ENCODE data around the gene AP1G1.
"Not testable (repeated sequence)": the region's sequence is repeated elsewhere in the genome, so short reads cannot be mapped to it uniquely, and the experiment has no call there.

Gene AP1G1

GRCh38 chr16:71807905-71808592 is 585 bp downstream of the AP1G1 start:
- peaks cover 40% of the 10 kb centered on the region for H3K36me3 ChIP-seq (ENCODE audit: insufficient read depth, insufficient read length, low read length)
- TF ChIP-seq ZNF274 (IDR thresholded peaks at IDR 0.05; ENCODE audit: low read depth, low read length), result no peak
- TF ChIP-seq SUZ12 (IDR thresholded peaks at IDR 0.05; ENCODE audit: extremely low read depth, insufficient read depth, insufficient read length), result no peak

DNA sequence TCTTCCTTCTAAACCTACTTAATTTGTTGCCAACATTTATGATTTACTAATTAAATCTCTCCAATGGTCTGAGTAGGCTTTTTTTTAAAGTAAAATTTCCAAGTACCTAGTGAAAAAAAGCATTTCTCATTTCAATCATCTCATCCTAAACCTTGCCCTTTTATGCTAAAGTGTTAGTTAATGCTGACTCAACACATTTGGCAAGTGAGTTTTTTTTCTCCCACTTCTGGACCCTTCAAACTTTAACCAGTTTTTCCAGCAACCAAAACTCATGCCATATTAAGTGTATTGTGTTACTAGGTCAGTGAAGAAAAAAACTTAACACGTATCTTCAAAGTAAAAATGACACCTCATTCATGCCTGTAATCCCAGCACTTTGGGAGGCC is 5.3 kb downstream of the AP1G1 start:
- H3K9me3 ChIP-seq (ENCODE audit: insufficient read depth, low read length), result no peaks in the 10 kb centered on the region
- TF ChIP-seq SUZ12 (IDR thresholded peaks at IDR 0.05; ENCODE audit: extremely low read depth, insufficient read depth, insufficient read length) (no peak), ZNF274 (IDR thresholded peaks at IDR 0.05; ENCODE audit: low read depth, low read length) (no peak), YY1 (IDR thresholded peaks at IDR 0.05; ENCODE audit: insufficient read depth, insufficient read length) (no peak)
- DNase-seq (ENCODE audit: low read depth, low spot score), result no peak
- no peaks in the 10 kb centered on the region for H3K4me1 ChIP-seq (ENCODE audit: insufficient read depth, insufficient read length)
- H3K9ac ChIP-seq (ENCODE audit: insufficient read length, low read depth), result no peak overlapping the region
- no peaks in the 10 kb centered on the region for H3K27me3 ChIP-seq (ENCODE audit: insufficient read depth, insufficient read length)
- H3K36me3 ChIP-seq (ENCODE audit: insufficient read depth, insufficient read length, low read length), result peaks cover 64% of the 10 kb centered on the region
- H3K4me3 ChIP-seq (ENCODE audit: insufficient read length, low read depth), result no peak overlapping the region

More at GRCh38 chr16:71807905-71808592, 585 bp downstream of the AP1G1 start:
- Histone ChIP-seq H3K4me1 (ENCODE audit: insufficient read depth, insufficient read length) (no peaks in the 10 kb centered on the region), H3K27me3 (ENCODE audit: insufficient read depth, insufficient read length) (no peaks in the 10 kb centered on the region), H3K9me3 (ENCODE audit: insufficient read depth, low read length) (no peaks in the 10 kb centered on the region), H3K4me3 (ENCODE audit: insufficient read length, low read depth) (peak overlapping the region; percentile 95), H3K9ac (ENCODE audit: insufficient read length, low read depth) (peak overlapping the region; percentile 96)
- DNase-seq (ENCODE audit: low read depth, low spot score), result no peak

DNA sequence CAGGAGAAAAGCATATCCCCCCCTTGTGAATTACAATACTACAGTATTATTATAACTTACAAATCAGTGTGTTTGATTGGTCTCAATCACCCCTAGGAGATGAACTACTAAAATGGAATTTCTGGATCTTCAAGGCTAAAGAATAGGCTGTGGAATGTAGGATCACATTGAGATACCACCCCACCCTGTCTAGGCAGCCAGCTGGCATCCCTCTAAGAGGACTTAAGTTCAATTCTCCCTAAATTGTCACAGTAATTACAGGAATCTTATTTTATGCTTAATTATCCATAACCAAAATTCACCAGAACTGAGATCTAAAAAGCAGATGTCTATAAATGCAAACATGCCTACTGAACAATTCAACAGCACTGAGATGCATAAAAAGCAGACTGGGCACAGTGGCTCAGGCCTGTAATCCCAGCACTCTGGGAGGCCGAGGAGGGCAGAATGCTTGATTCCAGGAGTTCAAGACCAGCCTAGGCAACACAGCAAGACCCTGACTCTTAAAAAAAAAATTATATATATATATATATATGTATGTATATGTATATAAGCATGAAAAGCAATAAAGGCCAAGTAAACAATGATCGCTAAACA is 12.0 kb downstream of the AP1G1 start:
- Histone ChIP-seq H3K4me3 (ENCODE audit: insufficient read length, low read depth) (no peak overlapping the region), H3K4me1 (ENCODE audit: insufficient read depth, insufficient read length) (no peaks in the 10 kb centered on the region), H3K9ac (ENCODE audit: insufficient read length, low read depth) (no peak overlapping the region), H3K9me3 (ENCODE audit: insufficient read depth, low read length) (no peaks in the 10 kb centered on the region), H3K27me3 (ENCODE audit: insufficient read depth, insufficient read length) (no peaks in the 10 kb centered on the region), H3K36me3 (ENCODE audit: insufficient read depth, insufficient read length, low read length) (peaks cover 38% of the 10 kb centered on the region)
- no peak for DNase-seq (ENCODE audit: low read depth, low spot score)
- TF ChIP-seq YY1 (IDR thresholded peaks at IDR 0.05; ENCODE audit: insufficient read depth, insufficient read length), result no peak
- TF ChIP-seq ZNF274 (IDR thresholded peaks at IDR 0.05; ENCODE audit: low read depth, low read length), result no peak
- no peak for TF ChIP-seq SUZ12 (IDR thresholded peaks at IDR 0.05; ENCODE audit: extremely low read depth, insufficient read depth, insufficient read length)

GRCh38 chr16:71794943-71795342 is 13.7 kb downstream of the AP1G1 start:
- H3K4me1 ChIP-seq (ENCODE audit: insufficient read depth, insufficient read length), result no peaks in the 10 kb centered on the region
- H3K9ac ChIP-seq (ENCODE audit: insufficient read length, low read depth), result no peak overlapping the region
- H3K4me3 ChIP-seq (ENCODE audit: insufficient read length, low read depth), result no peak overlapping the region
- no peak for DNase-seq (ENCODE audit: low read depth, low spot score)
- H3K27me3 ChIP-seq (ENCODE audit: insufficient read depth, insufficient read length), result no peaks in the 10 kb centered on the region
- no peaks in the 10 kb centered on the region for H3K9me3 ChIP-seq (ENCODE audit: insufficient read depth, low read length)
- TF ChIP-seq ZNF274 (IDR thresholded peaks at IDR 0.05; ENCODE audit: low read depth, low read length) (no peak), YY1 (IDR thresholded peaks at IDR 0.05; ENCODE audit: insufficient read depth, insufficient read length) (no peak), SUZ12 (IDR thresholded peaks at IDR 0.05; ENCODE audit: extremely low read depth, insufficient read depth, insufficient read length) (no peak)
- H3K36me3 ChIP-seq (ENCODE audit: insufficient read depth, insufficient read length, low read length), result peaks cover 31% of the 10 kb centered on the region

GRCh38 chr16:71794018-71794417 is 14.6 kb downstream of the AP1G1 start:
- Histone ChIP-seq H3K27me3 (ENCODE audit: insufficient read depth, insufficient read length) (no peaks in the 10 kb centered on the region), H3K9ac (ENCODE audit: insufficient read length, low read depth) (no peak overlapping the region), H3K9me3 (ENCODE audit: insufficient read depth, low read length) (no peaks in the 10 kb centered on the region), H3K4me3 (ENCODE audit: insufficient read length, low read depth) (no peak overlapping the region), H3K36me3 (ENCODE audit: insufficient read depth, insufficient read length, low read length) (peaks cover 27% of the 10 kb centered on the region), H3K4me1 (ENCODE audit: insufficient read depth, insufficient read length) (no peaks in the 10 kb centered on the region)
- DNase-seq (ENCODE audit: low read depth, low spot score), result no peak
- TF ChIP-seq SUZ12 (IDR thresholded peaks at IDR 0.05; ENCODE audit: extremely low read depth, insufficient read depth, insufficient read length) (no peak), YY1 (IDR thresholded peaks at IDR 0.05; ENCODE audit: insufficient read depth, insufficient read length) (no peak), ZNF274 (IDR thresholded peaks at IDR 0.05; ENCODE audit: low read depth, low read length) (no peak)

DNA sequence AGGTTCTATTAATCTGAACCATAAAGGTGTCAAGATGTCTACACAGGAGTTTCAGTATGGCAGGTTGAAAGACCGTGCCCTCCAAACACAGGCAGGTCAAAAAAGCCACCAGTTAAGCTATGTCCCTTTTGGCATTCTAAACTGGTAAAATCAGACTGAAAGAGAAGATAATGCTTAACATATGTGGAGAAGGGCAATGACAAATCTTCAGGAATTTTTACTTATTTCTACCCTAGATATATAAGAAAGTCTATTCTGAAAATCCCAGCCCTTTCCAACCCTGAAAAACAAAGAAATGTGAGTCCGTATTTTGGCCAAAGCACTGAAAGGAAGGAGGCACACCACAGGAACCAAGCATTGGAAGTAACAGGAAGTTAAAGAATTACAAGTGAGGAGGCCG is 16.5 kb downstream of the AP1G1 start:
- no peak for DNase-seq (ENCODE audit: low read depth, low spot score)
- Histone ChIP-seq H3K4me3 (ENCODE audit: insufficient read length, low read depth) (no peak overlapping the region), H3K9ac (ENCODE audit: insufficient read length, low read depth) (no peak overlapping the region), H3K9me3 (ENCODE audit: insufficient read depth, low read length) (no peaks in the 10 kb centered on the region), H3K27me3 (ENCODE audit: insufficient read depth, insufficient read length) (no peaks in the 10 kb centered on the region), H3K4me1 (ENCODE audit: insufficient read depth, insufficient read length) (no peaks in the 10 kb centered on the region), H3K36me3 (ENCODE audit: insufficient read depth, insufficient read length, low read length) (peaks cover 37% of the 10 kb centered on the region)
- no peak for TF ChIP-seq YY1 (IDR thresholded peaks at IDR 0.05; ENCODE audit: insufficient read depth, insufficient read length)
- no peak for TF ChIP-seq ZNF274 (IDR thresholded peaks at IDR 0.05; ENCODE audit: low read depth, low read length)
- TF ChIP-seq SUZ12 (IDR thresholded peaks at IDR 0.05; ENCODE audit: extremely low read depth, insufficient read depth, insufficient read length), result no peak

DNA sequence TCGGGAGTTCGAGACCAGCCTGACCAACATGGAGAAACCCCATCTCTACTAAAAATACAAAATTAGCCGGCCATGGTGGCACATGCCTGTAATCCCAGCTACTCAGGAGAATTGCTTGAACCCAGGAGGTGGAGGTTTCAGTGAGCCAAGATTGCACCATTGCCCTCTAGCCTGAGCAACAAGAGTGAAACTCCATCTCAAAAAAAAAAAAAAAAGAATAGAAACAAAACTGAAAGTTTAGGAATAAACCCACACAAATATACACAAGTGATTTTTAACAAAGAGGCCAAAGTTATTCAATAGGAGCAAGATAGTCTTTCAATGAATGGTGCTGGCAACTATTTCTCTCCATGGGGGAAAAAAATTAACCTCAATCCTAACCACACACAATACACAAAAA is 18.3 kb downstream of the AP1G1 start:
- H3K9ac ChIP-seq (ENCODE audit: insufficient read length, low read depth); DNase-seq (ENCODE audit: low read depth, low spot score): not testable (repeated sequence)

More for the DNA sequence above, 18.3 kb downstream of the AP1G1 start:
- H3K4me3 ChIP-seq (ENCODE audit: insufficient read length, low read depth); H3K9me3 ChIP-seq (ENCODE audit: insufficient read depth, low read length); H3K4me1 ChIP-seq (ENCODE audit: insufficient read depth, insufficient read length); H3K27me3 ChIP-seq (ENCODE audit: insufficient read depth, insufficient read length): not testable (repeated sequence)
- H3K36me3 ChIP-seq (ENCODE audit: insufficient read depth, insufficient read length, low read length), result peaks cover 36% of the 10 kb centered on the region

Measured in NT2/D1 (cell line).